HepG2 (cell line): ENCODE data around the gene SERPINB6. TPM values are rescaled to one million over a fixed set of nuclear protein-coding genes. Genes with fewer than 3 reads are reported as not detected.
A peak's percentile ranks its signal among the peaks of the same experiment; 100 is the strongest.

Experiments
- DNMT1 ChIP-seq: sonication (generic); formaldehyde crosslinking; IDR thresholded peaks from 2 replicates; pipeline ENCODE4 v1.5.1; 2020; ENCODE audit warnings: mild to moderate bottlenecking, missing genetic modification reagents
- ELF1 ChIP-seq: sonication (generic); formaldehyde crosslinking; IDR thresholded peaks from 2 replicates; pipeline ENCODE4 v1.4.0; 2020; ENCODE audit warnings: missing genetic modification reagents
- HMG20B ChIP-seq: conservative IDR thresholded peaks from 2 replicates; pipeline ENCODE4 v1.6.1; 2016; ENCODE audit warnings: missing genetic modification reagents, missing compliant biosample characterization
- HNRNPL ChIP-seq: fragments of 200-400 bp; formaldehyde crosslinking; IDR thresholded peaks from 2 replicates; pipeline ENCODE4 v1.6.1; 2017; ENCODE audit warnings: mild to moderate bottlenecking, low read depth, low read length
- HOXA3 ChIP-seq: sonication (generic); formaldehyde crosslinking; IDR thresholded peaks from 2 replicates; pipeline ENCODE4 v1.5.0; 2020; ENCODE audit warnings: missing genetic modification reagents
- HOXD1 ChIP-seq: sonication (generic); formaldehyde crosslinking; IDR thresholded peaks from 2 replicates; pipeline ENCODE4 v1.5.0; 2020; ENCODE audit warnings: missing genetic modification reagents
- KAT8 ChIP-seq: IDR thresholded peaks from 2 replicates; pipeline ENCODE4 v1.6.1; 2016; ENCODE audit warnings: missing genetic modification reagents, missing compliant biosample characterization
- MTF1 ChIP-seq: sonication (generic); formaldehyde crosslinking; IDR thresholded peaks from 2 replicates; pipeline ENCODE4 v1.5.0; 2020; ENCODE audit warnings: missing genetic modification reagents
- MXI1 ChIP-seq: IDR thresholded peaks from 3 replicates; pipeline ENCODE4 v1.6.1; 2012; ENCODE audit warnings: low read depth, low read length, inconsistent platforms, borderline replicate concordance
- NFE2 ChIP-seq: sonication (generic); formaldehyde crosslinking; IDR thresholded peaks from 2 replicates; pipeline ENCODE4 v1.4.0; 2020; ENCODE audit warnings: missing genetic modification reagents
- NFIC ChIP-seq: IDR thresholded peaks from 2 replicates; pipeline ENCODE4 v1.6.1; 2012; ENCODE audit warnings: mild to moderate bottlenecking, low read length, inconsistent platforms
- PHF20 ChIP-seq: sonication (generic); formaldehyde crosslinking; IDR thresholded peaks from 2 replicates; pipeline ENCODE4 v1.5.0; 2020; ENCODE audit warnings: mild to moderate bottlenecking, missing genetic modification reagents
- RBAK ChIP-seq: sonication (generic); formaldehyde crosslinking; IDR thresholded peaks from 2 replicates; pipeline ENCODE4 v1.5.1; 2020; ENCODE audit warnings: mild to moderate bottlenecking, missing genetic modification reagents
- SETDB1 ChIP-seq: sonication (generic); formaldehyde crosslinking; IDR thresholded peaks from 2 replicates; pipeline ENCODE4 v1.5.1; 2020; ENCODE audit warnings: missing genetic modification reagents, mild to moderate bottlenecking, borderline replicate concordance
- SOX5 ChIP-seq: IDR thresholded peaks from 2 replicates; pipeline ENCODE4 v1.6.1; 2016; ENCODE audit warnings: borderline replicate concordance
- TBP ChIP-seq: sonication (generic); formaldehyde crosslinking; IDR thresholded peaks from 2 replicates; pipeline ENCODE4 v1.5.0; 2020; ENCODE audit warnings: missing genetic modification reagents
- THAP11 ChIP-seq: IDR thresholded peaks from 2 replicates; pipeline ENCODE4 v1.6.1; 2016; ENCODE audit warnings: missing biosample characterization, missing genetic modification reagents
- THYN1 ChIP-seq: sonication (generic); formaldehyde crosslinking; IDR thresholded peaks from 2 replicates; pipeline ENCODE4 v1.8.1; 2023; ENCODE audit warnings: low read depth, mild to moderate bottlenecking, moderate library complexity, missing genetic modification reagents, borderline replicate concordance
- ZFP90 ChIP-seq: sonication (generic); formaldehyde crosslinking; IDR thresholded peaks from 2 replicates; pipeline ENCODE4 v1.8.0; 2022; ENCODE audit warnings: missing genetic modification reagents, mild to moderate bottlenecking, inconsistent platforms, borderline replicate concordance
- ZNF224 ChIP-seq: sonication (generic); formaldehyde crosslinking; IDR thresholded peaks from 2 replicates; pipeline ENCODE4 v1.5.0; 2020; ENCODE audit warnings: mild to moderate bottlenecking, missing genetic modification reagents
- ZNF3 ChIP-seq: IDR thresholded peaks from 2 replicates; pipeline ENCODE4 v1.7.0; 2017; ENCODE audit warnings: inconsistent platforms
- ZNF501 ChIP-seq: sonication (generic); formaldehyde crosslinking; IDR thresholded peaks from 2 replicates; pipeline ENCODE4 v1.5.1; 2020; ENCODE audit warnings: mild to moderate bottlenecking, moderate library complexity, missing genetic modification reagents
- ZNF552 ChIP-seq: sonication (generic); formaldehyde crosslinking; IDR thresholded peaks from 2 replicates; pipeline ENCODE4 v1.9.0; 2022; ENCODE audit warnings: missing genetic modification reagents, mild to moderate bottlenecking, borderline replicate concordance
- ZNF737 ChIP-seq: sonication (generic); formaldehyde crosslinking; IDR thresholded peaks from 2 replicates; pipeline ENCODE4 v1.5.0; 2020; ENCODE audit warnings: missing genetic modification reagents, mild to moderate bottlenecking, borderline replicate concordance
- ZNF761 ChIP-seq: sonication (generic); formaldehyde crosslinking; conservative IDR thresholded peaks from 2 replicates; pipeline ENCODE4 v1.4.0; 2020; ENCODE audit warnings: mild to moderate bottlenecking, missing genetic modification reagents
- ZSCAN20 ChIP-seq: sonication (generic); formaldehyde crosslinking; IDR thresholded peaks from 2 replicates; pipeline ENCODE4 v1.4.0; 2020; ENCODE audit warnings: missing genetic modification reagents, mild to moderate bottlenecking, borderline replicate concordance
- polyA plus RNA-seq, 8 experiments: library from polyadenylated mRNA; depleted of rRNA in 3 of 8; stranded (reverse) in 7 of 8; unstranded in 1 of 8; fragments of >200 nt; fragmentation: Illumina TruSeq in 4 of 8; extraction: Trizol in 4 of 8; gene quantifications; 2 replicates each; pipeline versions ENCODE4 v1.2.1 to v1.2.3, GENCODE V29; 2011 to 2016; ENCODE audit warnings: low read depth in 4 of 8, missing spikeins in 1 of 8, mixed read lengths in 1 of 8; ENCODE audit not compliant: insufficient read depth in 1 of 8
- total RNA-seq, 5 experiments: library from RNA; depleted of rRNA; stranded (reverse); fragments of >200 nt; fragmentation: Illumina TruSeq; extraction: Trizol; gene quantifications; 2 replicates each; pipeline ENCODE4 v1.2.3, GENCODE V29; 2016; ENCODE audit warnings: low read depth in 1 of 5
- TF ChIP-seq, protein P1 (sequence below): sonication (generic); formaldehyde crosslinking; IDR thresholded peaks from 2 replicates; pipeline ENCODE4 v1.4.0; 2020; ENCODE audit warnings: missing genetic modification reagents
- TF ChIP-seq, protein P2 (sequence below): sonication (generic); formaldehyde crosslinking; IDR thresholded peaks from 2 replicates; pipeline ENCODE4 v1.5.1; 2020; ENCODE audit warnings: missing genetic modification reagents, mild to moderate bottlenecking, borderline replicate concordance
- TF ChIP-seq, protein P3 (sequence below): IDR thresholded peaks from 2 replicates; pipeline ENCODE4 v1.6.1; 2016; ENCODE audit warnings: mild to moderate bottlenecking

The SERPINB6 gene
- total and polyA plus RNA-seq, 2 of the 13 experiments (the other 11 are each of a cell fraction or from before 2014, with no cell fraction given): 38.2 to 61.3 TPM

DNA sequence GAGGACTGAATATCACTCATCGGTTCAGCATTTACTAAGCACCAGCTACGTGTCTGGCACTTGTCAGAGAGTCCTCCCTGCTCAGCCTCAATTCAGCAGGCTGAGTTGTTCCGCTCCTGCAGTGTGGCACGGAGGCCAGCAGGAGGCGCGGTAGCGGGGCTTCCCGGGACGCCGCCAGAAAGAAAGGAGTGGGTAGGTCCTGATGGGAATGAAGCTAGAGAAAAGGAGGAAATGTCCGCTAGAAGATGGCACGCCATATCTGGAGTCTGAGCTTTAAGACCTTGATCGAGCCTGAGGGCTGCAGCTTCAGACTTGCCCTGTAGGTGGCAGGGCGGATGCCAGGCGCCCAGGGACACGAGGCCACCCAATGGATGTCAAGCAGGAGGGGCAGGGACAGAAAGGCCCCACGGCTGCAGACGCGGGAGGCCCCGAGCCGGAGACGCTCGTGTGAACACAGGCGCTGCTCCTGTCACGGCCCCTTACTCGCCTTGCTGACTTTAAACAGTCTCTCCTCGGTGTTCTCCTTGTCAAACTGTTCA is 18.7 kb downstream of the SERPINB6 start (continued):
- TF ChIP-seq, protein P1, sequence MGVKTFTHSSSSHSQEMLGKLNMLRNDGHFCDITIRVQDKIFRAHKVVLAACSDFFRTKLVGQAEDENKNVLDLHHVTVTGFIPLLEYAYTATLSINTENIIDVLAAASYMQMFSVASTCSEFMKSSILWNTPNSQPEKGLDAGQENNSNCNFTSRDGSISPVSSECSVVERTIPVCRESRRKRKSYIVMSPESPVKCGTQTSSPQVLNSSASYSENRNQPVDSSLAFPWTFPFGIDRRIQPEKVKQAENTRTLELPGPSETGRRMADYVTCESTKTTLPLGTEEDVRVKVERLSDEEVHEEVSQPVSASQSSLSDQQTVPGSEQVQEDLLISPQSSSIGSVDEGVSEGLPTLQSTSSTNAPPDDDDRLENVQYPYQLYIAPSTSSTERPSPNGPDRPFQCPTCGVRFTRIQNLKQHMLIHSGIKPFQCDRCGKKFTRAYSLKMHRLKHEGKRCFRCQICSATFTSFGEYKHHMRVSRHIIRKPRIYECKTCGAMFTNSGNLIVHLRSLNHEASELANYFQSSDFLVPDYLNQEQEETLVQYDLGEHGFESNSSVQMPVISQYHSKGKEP (CRISPR knock-in tag): 0 out of 2 replicates have a peak, but pooled peaks have one; percentile 47
- TF ChIP-seq ELF1 (CRISPR knock-in tag): peak; percentile 48; the same call in 1 of the 2 replicates
- TF ChIP-seq HOXD1 (CRISPR knock-in tag): 0 out of 2 replicates have a peak, but pooled peaks have one; percentile 59
- peak; percentile 90 for TF ChIP-seq ZNF501
- peak; percentile 72 for TF ChIP-seq KAT8 (CRISPR knock-in tag)
- peak; percentile 63 for TF ChIP-seq SOX5
- TF ChIP-seq NFE2 (CRISPR knock-in tag): no peak
- no peak; the same call in 1 of the 2 replicates for TF ChIP-seq HMG20B (CRISPR knock-in tag)
- TF ChIP-seq, protein P2, sequence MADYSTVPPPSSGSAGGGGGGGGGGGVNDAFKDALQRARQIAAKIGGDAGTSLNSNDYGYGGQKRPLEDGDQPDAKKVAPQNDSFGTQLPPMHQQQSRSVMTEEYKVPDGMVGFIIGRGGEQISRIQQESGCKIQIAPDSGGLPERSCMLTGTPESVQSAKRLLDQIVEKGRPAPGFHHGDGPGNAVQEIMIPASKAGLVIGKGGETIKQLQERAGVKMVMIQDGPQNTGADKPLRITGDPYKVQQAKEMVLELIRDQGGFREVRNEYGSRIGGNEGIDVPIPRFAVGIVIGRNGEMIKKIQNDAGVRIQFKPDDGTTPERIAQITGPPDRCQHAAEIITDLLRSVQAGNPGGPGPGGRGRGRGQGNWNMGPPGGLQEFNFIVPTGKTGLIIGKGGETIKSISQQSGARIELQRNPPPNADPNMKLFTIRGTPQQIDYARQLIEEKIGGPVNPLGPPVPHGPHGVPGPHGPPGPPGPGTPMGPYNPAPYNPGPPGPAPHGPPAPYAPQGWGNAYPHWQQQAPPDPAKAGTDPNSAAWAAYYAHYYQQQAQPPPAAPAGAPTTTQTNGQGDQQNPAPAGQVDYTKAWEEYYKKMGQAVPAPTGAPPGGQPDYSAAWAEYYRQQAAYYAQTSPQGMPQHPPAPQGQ (CRISPR knock-in tag): no peak
- no peak for TF ChIP-seq MTF1 (CRISPR knock-in tag)
- peak; percentile 80; the same call in 1 of the 2 replicates for TF ChIP-seq ZFP90 (CRISPR knock-in tag)
- peak; percentile 75; the same call in 1 of the 2 replicates for TF ChIP-seq ZNF224 (CRISPR knock-in tag)
- peak; percentile 17; the same call in 1 of the 3 replicates for TF ChIP-seq MXI1
- TF ChIP-seq HOXA3 (CRISPR knock-in tag): peak; percentile 86
- TF ChIP-seq DNMT1 (CRISPR knock-in tag): 0 out of 2 replicates have a peak, but pooled peaks have one; percentile 30
- TF ChIP-seq ZNF3 (CRISPR knock-in tag): no peak
- TF ChIP-seq ZNF552: no peak
- TF ChIP-seq HNRNPL: 0 out of 2 replicates have a peak, but pooled peaks have one; percentile 62
- TF ChIP-seq ZSCAN20 (CRISPR knock-in tag): no peak
- TF ChIP-seq TBP (CRISPR knock-in tag): no peak
- TF ChIP-seq PHF20 (CRISPR knock-in tag): 0 out of 2 replicates have a peak, but pooled peaks have one; percentile 37
- TF ChIP-seq NFIC: no peak
- TF ChIP-seq THAP11 (CRISPR knock-in tag): peak; percentile 59; the same call in 1 of the 2 replicates
- no peak for TF ChIP-seq THYN1 (CRISPR knock-in tag)
- no peak for TF ChIP-seq RBAK
- TF ChIP-seq ZNF761: peak; percentile 65; the same call in 1 of the 2 replicates
- TF ChIP-seq, protein P3, sequence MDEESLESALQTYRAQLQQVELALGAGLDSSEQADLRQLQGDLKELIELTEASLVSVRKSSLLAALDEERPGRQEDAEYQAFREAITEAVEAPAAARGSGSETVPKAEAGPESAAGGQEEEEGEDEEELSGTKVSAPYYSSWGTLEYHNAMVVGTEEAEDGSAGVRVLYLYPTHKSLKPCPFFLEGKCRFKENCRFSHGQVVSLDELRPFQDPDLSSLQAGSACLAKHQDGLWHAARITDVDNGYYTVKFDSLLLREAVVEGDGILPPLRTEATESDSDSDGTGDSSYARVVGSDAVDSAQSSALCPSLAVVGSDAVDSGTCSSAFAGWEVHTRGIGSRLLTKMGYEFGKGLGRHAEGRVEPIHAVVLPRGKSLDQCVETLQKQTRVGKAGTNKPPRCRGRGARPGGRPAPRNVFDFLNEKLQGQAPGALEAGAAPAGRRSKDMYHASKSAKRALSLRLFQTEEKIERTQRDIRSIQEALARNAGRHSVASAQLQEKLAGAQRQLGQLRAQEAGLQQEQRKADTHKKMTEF (CRISPR knock-in tag): peak; percentile 94
- no peak for TF ChIP-seq SETDB1 (CRISPR knock-in tag)
- TF ChIP-seq ZNF737 (CRISPR knock-in tag): no peak
